ENCODE results near the gene FAM210B.

Gene FAM210B

GRCh38 chr20:56360908-56361205, 2.1 kb downstream of the FAM210B start:
- DNase-seq (ENCODE audit: low spot score), result no peak
- TF ChIP-seq CTCF (IDR thresholded peaks at IDR 0.05; ENCODE audit: extremely low read depth, missing control alignments), result no peak

- TF ChIP-seq CTCF (IDR thresholded peaks at IDR 0.05; ENCODE audit: extremely low read depth, missing control alignments), result no peak
- DNase-seq (ENCODE audit: low spot score), result no peak
These were observed 3.1 kb downstream of the FAM210B start for GRCh38 chr20:56361900-56362299.

GRCh38 chr20:56362833-56363413, 4.1 kb downstream of the FAM210B start:
- no peak for DNase-seq (ENCODE audit: low spot score)

GRCh38 chr20:56363491-56363890, 4.7 kb downstream of the FAM210B start:
- DNase-seq (ENCODE audit: low spot score), result no peak
- no peak for TF ChIP-seq CTCF (IDR thresholded peaks at IDR 0.05; ENCODE audit: extremely low read depth, missing control alignments)

More at GRCh38 chr20:56362833-56363413, 4.1 kb downstream of the FAM210B start:
- no peak for TF ChIP-seq CTCF (IDR thresholded peaks at IDR 0.05; ENCODE audit: extremely low read depth, missing control alignments)

GRCh38 chr20:56368351-56369134, 9.8 kb downstream of the FAM210B start:
- no peak for DNase-seq (ENCODE audit: low spot score)
- TF ChIP-seq CTCF (IDR thresholded peaks at IDR 0.05; ENCODE audit: extremely low read depth, missing control alignments), result no peak

- no peak for TF ChIP-seq CTCF (IDR thresholded peaks at IDR 0.05; ENCODE audit: extremely low read depth, missing control alignments)
These were observed 10.4 kb downstream of the FAM210B start for GRCh38 chr20:56369179-56369578.

GRCh38 chr20:56371977-56372376, 13.2 kb downstream of the FAM210B start:
- DNase-seq (ENCODE audit: low spot score), result no peak
- no peak for TF ChIP-seq CTCF (IDR thresholded peaks at IDR 0.05; ENCODE audit: extremely low read depth, missing control alignments)

More at GRCh38 chr20:56369179-56369578, 10.4 kb downstream of the FAM210B start:
- DNase-seq (ENCODE audit: low spot score), result no peak
